Parietal lobe (tissue), 2 donors: ENCODE results near the gene DHX57. TPM values are rescaled to one million over a fixed set of nuclear protein-coding genes. Genes with fewer than 3 reads are reported as not detected.

Experiments
- small RNA-seq: library from RNA; depleted of rRNA; stranded (forward); fragments of <200 nt; gene quantifications from one replicate; pipeline ENCODE3, GENCODE V24; 2014; ENCODE audit warnings: low replicate concordance
- total RNA-seq: library from RNA; depleted of rRNA; stranded (reverse); fragments of >200 nt; gene quantifications from one replicate; pipeline ENCODE4 v1.2.3, GENCODE V29; 2014

DHX57 gene, protein sequence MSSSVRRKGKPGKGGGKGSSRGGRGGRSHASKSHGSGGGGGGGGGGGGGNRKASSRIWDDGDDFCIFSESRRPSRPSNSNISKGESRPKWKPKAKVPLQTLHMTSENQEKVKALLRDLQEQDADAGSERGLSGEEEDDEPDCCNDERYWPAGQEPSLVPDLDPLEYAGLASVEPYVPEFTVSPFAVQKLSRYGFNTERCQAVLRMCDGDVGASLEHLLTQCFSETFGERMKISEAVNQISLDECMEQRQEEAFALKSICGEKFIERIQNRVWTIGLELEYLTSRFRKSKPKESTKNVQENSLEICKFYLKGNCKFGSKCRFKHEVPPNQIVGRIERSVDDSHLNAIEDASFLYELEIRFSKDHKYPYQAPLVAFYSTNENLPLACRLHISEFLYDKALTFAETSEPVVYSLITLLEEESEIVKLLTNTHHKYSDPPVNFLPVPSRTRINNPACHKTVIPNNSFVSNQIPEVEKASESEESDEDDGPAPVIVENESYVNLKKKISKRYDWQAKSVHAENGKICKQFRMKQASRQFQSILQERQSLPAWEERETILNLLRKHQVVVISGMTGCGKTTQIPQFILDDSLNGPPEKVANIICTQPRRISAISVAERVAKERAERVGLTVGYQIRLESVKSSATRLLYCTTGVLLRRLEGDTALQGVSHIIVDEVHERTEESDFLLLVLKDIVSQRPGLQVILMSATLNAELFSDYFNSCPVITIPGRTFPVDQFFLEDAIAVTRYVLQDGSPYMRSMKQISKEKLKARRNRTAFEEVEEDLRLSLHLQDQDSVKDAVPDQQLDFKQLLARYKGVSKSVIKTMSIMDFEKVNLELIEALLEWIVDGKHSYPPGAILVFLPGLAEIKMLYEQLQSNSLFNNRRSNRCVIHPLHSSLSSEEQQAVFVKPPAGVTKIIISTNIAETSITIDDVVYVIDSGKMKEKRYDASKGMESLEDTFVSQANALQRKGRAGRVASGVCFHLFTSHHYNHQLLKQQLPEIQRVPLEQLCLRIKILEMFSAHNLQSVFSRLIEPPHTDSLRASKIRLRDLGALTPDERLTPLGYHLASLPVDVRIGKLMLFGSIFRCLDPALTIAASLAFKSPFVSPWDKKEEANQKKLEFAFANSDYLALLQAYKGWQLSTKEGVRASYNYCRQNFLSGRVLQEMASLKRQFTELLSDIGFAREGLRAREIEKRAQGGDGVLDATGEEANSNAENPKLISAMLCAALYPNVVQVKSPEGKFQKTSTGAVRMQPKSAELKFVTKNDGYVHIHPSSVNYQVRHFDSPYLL (N-terminal part only)
- 64.5 TPM for total RNA-seq

DNA sequence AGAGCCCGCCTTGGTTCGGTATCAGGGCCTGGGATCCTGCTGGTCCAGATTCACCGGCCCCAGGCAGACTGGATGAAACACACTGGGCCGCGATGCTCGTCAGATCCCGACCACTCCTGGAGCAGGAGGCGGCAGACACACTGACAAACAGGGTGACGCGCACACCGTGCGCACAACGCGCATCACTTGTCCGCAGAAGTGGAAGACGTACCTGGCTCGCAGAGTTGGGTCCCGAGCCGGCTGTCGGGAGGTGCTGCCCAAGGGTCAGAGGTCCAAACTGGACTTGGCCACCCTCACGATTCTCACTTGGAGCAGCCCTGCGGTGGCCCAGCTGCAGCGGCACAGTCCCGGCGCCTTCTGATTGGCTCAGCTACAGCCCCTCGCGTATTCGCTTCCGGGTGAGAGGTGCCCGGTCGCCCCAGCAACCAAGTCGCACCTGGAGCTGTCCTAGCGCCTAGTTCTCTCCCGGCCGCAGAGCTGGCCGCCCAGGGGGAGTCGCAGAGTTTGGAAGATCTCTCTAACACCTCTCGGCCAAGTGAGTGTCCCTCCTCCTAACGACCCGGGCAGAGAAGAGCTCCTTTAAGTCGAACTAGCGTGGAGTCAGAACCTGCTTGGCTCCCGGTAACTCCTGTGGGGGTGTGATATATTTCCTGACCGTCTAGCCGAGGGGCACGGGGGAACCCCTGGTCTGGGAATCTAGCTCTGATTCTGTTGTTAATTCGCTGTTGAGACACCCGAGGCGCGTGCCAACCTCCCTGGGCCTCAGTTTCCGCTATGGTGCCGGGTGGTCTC lies at the start of gene DHX57, which contains the start of gene MORN2:
TSS of gene DHX57 (minus strand) at position 359 of the 792 bp plus-strand sequence. CDS start 7,529 bp downstream, outside the sequence.
TSS of gene MORN2 (plus strand) at position 401 of the 792 bp plus-strand sequence.

DNA sequence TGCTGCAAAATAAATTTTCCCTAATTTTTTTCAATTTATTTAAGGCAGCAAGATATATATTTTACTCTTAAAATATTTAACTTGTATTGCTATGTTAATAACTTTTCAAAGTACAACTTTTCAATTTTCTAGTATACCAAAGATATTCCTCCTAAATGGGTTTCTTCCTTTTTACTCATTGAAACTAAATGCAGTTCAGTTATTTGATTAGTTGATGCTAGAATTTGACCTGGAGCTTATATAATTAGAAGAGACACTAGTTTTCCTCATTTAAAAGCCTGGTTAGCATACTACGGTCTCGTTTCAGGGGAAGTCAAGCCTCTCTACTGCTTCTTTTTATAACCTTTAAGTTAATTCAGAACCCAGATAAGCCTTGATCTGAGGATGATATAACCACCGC lies 13.8 kb upstream of the DHX57 start, which contains the start of gene ARHGEF33:
TSS of gene ARHGEF33 (plus strand) at position 301 of the 400 bp plus-strand sequence. CDS start 29,573 bp downstream, outside the sequence.

DNA sequence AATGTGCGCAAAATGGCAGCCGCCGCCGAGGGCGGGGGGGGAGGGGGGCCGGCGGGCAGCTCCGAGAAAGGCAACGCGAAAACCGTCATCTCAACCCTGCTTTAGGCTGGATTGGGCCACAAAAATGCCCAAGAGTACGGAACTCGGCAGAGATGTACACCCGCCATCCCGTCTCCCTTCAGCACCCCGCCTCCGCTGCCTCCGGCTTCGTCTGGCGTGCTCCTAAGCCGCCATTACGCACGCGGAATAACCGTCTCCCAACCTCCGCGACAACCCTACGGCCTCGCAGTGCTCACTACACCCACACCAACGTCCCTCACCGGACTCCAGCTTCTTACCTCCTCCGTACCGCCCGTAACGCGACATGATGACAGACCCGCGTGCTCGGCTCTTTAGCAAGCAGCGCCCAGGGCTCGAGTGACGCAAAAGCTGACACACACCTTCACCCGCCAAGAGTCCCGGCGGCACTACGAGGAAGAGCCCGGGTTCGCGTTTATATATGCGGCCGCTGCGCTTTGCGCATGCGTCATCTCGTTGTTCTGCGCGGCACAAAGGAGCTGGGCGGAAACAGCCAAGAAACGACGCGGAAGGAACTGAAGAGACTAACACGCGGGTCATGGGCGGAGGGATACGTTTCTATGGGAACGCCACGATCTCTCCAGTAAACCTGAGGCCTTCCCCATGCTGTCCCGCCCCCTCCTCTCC lies 124.7 kb downstream of the DHX57 start, which contains the start of gene SRSF7:
TSS of gene SRSF7 (minus strand) at position 471 of the 705 bp plus-strand sequence. CDS start at position 366, 105 bp downstream.

Small RNA genes lying within 50 kb of the gene (small RNA-seq; reads per million reads assigned to genes)
- not detected for gene RNU6-851P

Other genes starting within 250 kb of the DHX57 start
- gene GALM, start 209.8 kb downstream of the DHX57 start, total RNA-seq, result 2.2 TPM
- 122 TPM for gene SRSF7, start 124.6 kb downstream of the DHX57 start, total RNA-seq
- 8.8 TPM for gene GEMIN6, start 97.7 kb downstream of the DHX57 start, total RNA-seq
- gene MORN2, start within 50 bp of the DHX57 start, total RNA-seq, result 21.3 TPM
- gene ARHGEF33, start 13.9 kb upstream of the DHX57 start, total RNA-seq, result 6.9 TPM
- 83.6 TPM for gene SOS1, start 245.1 kb upstream of the DHX57 start, total RNA-seq